Measurements from ENCODE around the gene CFAP47.

The CFAP47 gene

GRCh38 chrX:36401774-36402173 is 482.2 kb downstream of the CFAP47 start:
- TF ChIP-seq, protein P1, sequence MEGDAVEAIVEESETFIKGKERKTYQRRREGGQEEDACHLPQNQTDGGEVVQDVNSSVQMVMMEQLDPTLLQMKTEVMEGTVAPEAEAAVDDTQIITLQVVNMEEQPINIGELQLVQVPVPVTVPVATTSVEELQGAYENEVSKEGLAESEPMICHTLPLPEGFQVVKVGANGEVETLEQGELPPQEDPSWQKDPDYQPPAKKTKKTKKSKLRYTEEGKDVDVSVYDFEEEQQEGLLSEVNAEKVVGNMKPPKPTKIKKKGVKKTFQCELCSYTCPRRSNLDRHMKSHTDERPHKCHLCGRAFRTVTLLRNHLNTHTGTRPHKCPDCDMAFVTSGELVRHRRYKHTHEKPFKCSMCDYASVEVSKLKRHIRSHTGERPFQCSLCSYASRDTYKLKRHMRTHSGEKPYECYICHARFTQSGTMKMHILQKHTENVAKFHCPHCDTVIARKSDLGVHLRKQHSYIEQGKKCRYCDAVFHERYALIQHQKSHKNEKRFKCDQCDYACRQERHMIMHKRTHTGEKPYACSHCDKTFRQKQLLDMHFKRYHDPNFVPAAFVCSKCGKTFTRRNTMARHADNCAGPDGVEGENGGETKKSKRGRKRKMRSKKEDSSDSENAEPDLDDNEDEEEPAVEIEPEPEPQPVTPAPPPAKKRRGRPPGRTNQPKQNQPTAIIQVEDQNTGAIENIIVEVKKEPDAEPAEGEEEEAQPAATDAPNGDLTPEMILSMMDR (IDR thresholded peaks at IDR 0.05; ENCODE audit: control insufficient read depth, extremely low read depth, insufficient read depth) = no peak
- no peak for DNase-seq (ENCODE audit: low read depth)
- no peak overlapping the region for H3K4me3 ChIP-seq (ENCODE audit: low read depth, low read length)

- no peak overlapping the region for H3K4me3 ChIP-seq (ENCODE audit: low read depth, low read length)
- DNase-seq (ENCODE audit: low read depth) = no peak
- TF ChIP-seq, protein P1 (IDR thresholded peaks at IDR 0.05; ENCODE audit: control insufficient read depth, extremely low read depth, insufficient read depth) = no peak
Observed at GRCh38 chrX:36407836-36408235, 488.3 kb downstream of the CFAP47 start.

DNA sequence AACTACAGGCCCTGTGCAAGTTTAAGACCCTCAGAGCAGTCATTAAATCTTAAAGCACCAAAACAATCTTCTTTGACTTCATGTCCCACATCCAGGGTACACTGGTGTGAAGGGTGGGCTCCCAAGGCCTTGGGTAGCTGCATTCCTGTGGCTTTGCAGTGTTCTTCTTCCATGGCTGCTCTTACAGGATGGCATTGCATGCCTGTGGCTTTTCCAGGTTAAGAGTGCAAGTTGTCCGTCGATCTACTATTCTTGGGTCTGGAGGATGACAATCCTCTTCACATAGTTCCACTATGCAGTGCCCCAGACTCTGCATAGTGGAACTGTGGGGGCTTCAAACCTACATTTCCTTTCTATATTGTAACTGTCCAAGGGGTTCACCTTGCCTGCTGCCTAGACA is 494.5 kb downstream of the CFAP47 start:
- H3K4me3 ChIP-seq (ENCODE audit: low read depth, low read length) = no peak overlapping the region
- no peak for DNase-seq (ENCODE audit: low read depth)
- TF ChIP-seq, protein P1 (IDR thresholded peaks at IDR 0.05; ENCODE audit: control insufficient read depth, extremely low read depth, insufficient read depth) = no peak

GRCh38 chrX:36422368-36422767 is 502.8 kb downstream of the CFAP47 start:
- no peak for DNase-seq (ENCODE audit: low read depth)
- TF ChIP-seq, protein P1 (IDR thresholded peaks at IDR 0.05; ENCODE audit: control insufficient read depth, extremely low read depth, insufficient read depth) = no peak
- H3K4me3 ChIP-seq (ENCODE audit: low read depth, low read length) = no peak overlapping the region

GRCh38 chrX:36431819-36432218 is 512.3 kb downstream of the CFAP47 start:
- DNase-seq (ENCODE audit: low read depth) = no peak
- TF ChIP-seq, protein P1 (IDR thresholded peaks at IDR 0.05; ENCODE audit: control insufficient read depth, extremely low read depth, insufficient read depth) = no peak
- no peak overlapping the region for H3K4me3 ChIP-seq (ENCODE audit: low read depth, low read length)

GRCh38 chrX:36434522-36434921 is 515.0 kb downstream of the CFAP47 start:
- no peak overlapping the region for H3K4me3 ChIP-seq (ENCODE audit: low read depth, low read length)
- DNase-seq (ENCODE audit: low read depth) = peak; percentile 0
- TF ChIP-seq, protein P1 (IDR thresholded peaks at IDR 0.05; ENCODE audit: control insufficient read depth, extremely low read depth, insufficient read depth) = no peak
